ENCODE measurements around the gene WBP2. TPM values are rescaled to one million over a fixed set of nuclear protein-coding genes. Genes with fewer than 3 reads are reported as not detected.

The WBP2 gene
- total and polyA plus RNA-seq, 2 of the 13 experiments (the other 11 are each of a cell fraction or from before 2014, with no cell fraction given), result 29.2 to 29.5 TPM

GRCh38 chr17:75845058-75845711, 9.9 kb downstream of the WBP2 start (continued):
- TF ChIP-seq SKIL (CRISPR knock-in tag; IDR thresholded peaks at IDR 0.05; ENCODE audit: borderline replicate concordance) (peak; percentile 52; the same call in 1 of the 2 replicates), ZNF333 (CRISPR knock-in tag; IDR thresholded peaks at IDR 0.05; ENCODE audit: borderline replicate concordance) (peak; percentile 36; the same call in 1 of the 2 replicates), ERF (CRISPR knock-in tag; IDR thresholded peaks at IDR 0.05) (peak; percentile 84), RBFOX2 (IDR thresholded peaks at IDR 0.05; ENCODE audit: low read depth, low read length) (peak; percentile 65; the same call in 1 of the 2 replicates), POLR2A (IDR thresholded peaks at IDR 0.05; ENCODE audit: insufficient read depth in 1 of 2, low read depth in 2 of 2, low read length in 2 of 2) (peak in 1 of 2 experiments; percentile 67; a peak in 2 of 4 replicates), ZBTB20 (CRISPR knock-in tag; IDR thresholded peaks at IDR 0.05; ENCODE audit: borderline replicate concordance, low read depth) (peak; percentile 92), SATB2 (CRISPR knock-in tag; IDR thresholded peaks at IDR 0.05) (no peak), ZNF33A (CRISPR knock-in tag; IDR thresholded peaks at IDR 0.05; ENCODE audit: borderline replicate concordance) (no peak), RERE (CRISPR knock-in tag; IDR thresholded peaks at IDR 0.05; ENCODE audit: low read depth) (peak; percentile 35; the same call in 1 of the 2 replicates), MYNN (CRISPR knock-in tag; IDR thresholded peaks at IDR 0.05; ENCODE audit: low read depth) (no peak), TBX2 (CRISPR knock-in tag; IDR thresholded peaks at IDR 0.05; ENCODE audit: borderline replicate concordance) (peak; percentile 50; the same call in 1 of the 2 replicates), ZBTB26 (CRISPR knock-in tag; IDR thresholded peaks at IDR 0.05; ENCODE audit: borderline replicate concordance) (peak; percentile 61; the same call in 1 of the 2 replicates), NFKB2 (CRISPR knock-in tag; IDR thresholded peaks at IDR 0.05; ENCODE audit: borderline replicate concordance) (peak; percentile 57; the same call in 1 of the 2 replicates), MXD4 (CRISPR knock-in tag; IDR thresholded peaks at IDR 0.05) (no peak), ZNF777 (CRISPR knock-in tag; IDR thresholded peaks at IDR 0.05) (peak; percentile 28; the same call in 1 of the 2 replicates), SNRNP70 (IDR thresholded peaks at IDR 0.05; ENCODE audit: low read depth, low read length) (no peak), ZIK1 (CRISPR knock-in tag; IDR thresholded peaks at IDR 0.05; ENCODE audit: borderline replicate concordance, low read depth) (no peak; the same call in 1 of the 2 replicates), CTCF (CRISPR knock-in tag; IDR thresholded peaks at IDR 0.05) (peak; percentile 90)

All from HepG2 (cell line).